ENCODE results near the gene THAP3. TPM values are rescaled to one million over a fixed set of nuclear protein-coding genes. Genes with fewer than 3 reads are reported as not detected.

Gene THAP3
- total RNA-seq, 4 donors from 2014 or later, result 7.5 to 21.0 (median 13.2) TPM

DNA sequence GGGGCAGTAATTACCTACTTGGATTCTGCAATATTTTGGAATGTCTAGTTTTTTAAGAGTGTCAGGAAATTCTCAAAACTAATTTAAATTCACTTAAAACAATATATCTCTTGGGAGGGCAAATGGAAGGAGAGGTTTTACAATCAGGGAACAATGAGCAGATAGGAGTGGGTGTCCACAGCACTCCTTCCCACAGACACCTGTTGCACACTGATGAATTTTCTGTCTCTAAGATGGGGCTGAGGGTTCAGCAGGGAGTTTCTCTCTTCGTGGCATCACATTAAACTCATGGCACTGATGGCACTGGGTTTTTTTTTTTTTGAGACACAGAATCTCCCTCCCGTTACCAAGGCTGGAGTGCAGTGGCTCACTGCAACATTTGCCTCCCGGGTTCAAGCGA lies 5.6 kb upstream of the THAP3 start:
- Histone ChIP-seq H3K4me1 (peaks cover 0 to 9% (median 7%) of the 10 kb centered on the region in 4 donors), H3K9me3 (no peaks in the 10 kb centered on the region), H3K4me3 (no peak overlapping the region), H3K36me3 (peaks cover 0 to 23% (median 4%) of the 10 kb centered on the region in 4 donors), H3K27ac (no peak overlapping the region), H3K27me3 (no peaks in the 10 kb centered on the region)
- in situ Hi-C loops (cut with MboI; ENCODE audit: low pct_ligation_motif_present in 1 of 4, low pct_unique_long_range_greater_than_20kb in 1 of 4, low sequenced_read_pairs in 3 of 4), result no loop called here
- no peak for DNase-seq
- TF ChIP-seq POLR2AphosphoS5 (IDR thresholded peaks at IDR 0.05), result no peak
- TF ChIP-seq EP300 (IDR thresholded peaks at IDR 0.05; ENCODE audit: low read depth), result no peak
- no peak for TF ChIP-seq POLR2A (IDR thresholded peaks at IDR 0.05)
- TF ChIP-seq, protein P1, sequence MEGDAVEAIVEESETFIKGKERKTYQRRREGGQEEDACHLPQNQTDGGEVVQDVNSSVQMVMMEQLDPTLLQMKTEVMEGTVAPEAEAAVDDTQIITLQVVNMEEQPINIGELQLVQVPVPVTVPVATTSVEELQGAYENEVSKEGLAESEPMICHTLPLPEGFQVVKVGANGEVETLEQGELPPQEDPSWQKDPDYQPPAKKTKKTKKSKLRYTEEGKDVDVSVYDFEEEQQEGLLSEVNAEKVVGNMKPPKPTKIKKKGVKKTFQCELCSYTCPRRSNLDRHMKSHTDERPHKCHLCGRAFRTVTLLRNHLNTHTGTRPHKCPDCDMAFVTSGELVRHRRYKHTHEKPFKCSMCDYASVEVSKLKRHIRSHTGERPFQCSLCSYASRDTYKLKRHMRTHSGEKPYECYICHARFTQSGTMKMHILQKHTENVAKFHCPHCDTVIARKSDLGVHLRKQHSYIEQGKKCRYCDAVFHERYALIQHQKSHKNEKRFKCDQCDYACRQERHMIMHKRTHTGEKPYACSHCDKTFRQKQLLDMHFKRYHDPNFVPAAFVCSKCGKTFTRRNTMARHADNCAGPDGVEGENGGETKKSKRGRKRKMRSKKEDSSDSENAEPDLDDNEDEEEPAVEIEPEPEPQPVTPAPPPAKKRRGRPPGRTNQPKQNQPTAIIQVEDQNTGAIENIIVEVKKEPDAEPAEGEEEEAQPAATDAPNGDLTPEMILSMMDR (IDR thresholded peaks at IDR 0.05), result no peak
- intact Hi-C loops (cut with DNase I; ENCODE audit: low total_unique reads), result no loop called here
- WGBS, 2 donors (ENCODE audit: low coverage in 1 of 2), result 90 to 100% methylated on average over 4 of the region's 4 CpGs

DNA sequence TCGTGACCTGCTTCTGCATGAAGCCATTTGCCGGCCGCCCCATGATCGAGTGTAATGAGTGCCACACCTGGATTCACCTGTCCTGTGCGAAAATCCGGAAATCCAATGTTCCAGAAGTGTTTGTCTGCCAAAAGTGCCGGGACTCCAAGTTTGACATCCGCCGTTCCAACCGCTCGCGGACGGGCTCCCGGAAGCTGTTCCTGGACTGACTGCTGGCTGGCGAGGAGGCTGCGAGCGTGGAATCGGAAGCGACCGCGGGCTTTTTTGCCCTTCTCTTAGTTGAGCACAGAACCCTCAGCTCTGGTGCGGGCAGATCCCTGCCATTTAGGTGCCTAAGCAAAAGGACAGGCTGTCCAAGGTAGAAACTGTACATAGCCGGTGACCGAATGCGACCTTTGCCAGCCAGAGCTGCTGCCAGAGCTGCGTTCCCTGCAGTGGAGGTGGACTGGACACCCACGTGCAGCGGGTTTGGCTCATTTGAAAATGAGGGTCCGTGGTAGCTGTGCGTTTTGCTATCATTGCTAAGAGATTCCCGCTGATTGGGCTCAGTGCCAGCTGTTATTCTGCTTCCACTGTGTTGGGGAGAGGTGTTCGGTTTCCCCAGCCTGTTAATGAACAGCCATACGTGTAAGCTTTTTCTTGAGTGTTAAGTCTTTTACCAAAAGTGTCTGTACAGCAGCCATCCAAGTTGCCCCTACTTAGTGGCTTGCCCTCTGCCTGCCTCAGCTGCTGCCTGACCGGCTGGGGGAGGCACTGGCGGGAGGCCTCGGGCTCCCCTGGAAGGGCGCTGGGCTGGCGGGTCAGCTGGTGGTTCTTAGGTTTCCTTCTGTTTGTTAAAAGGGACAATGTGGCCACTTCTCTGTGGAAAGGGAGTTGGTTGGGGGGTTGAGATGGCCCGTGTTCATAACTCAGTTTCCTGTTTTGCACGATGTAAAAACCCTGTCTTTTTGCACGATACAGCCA lies 3.0 kb upstream of the THAP3 start:
- intact Hi-C loops (cut with DNase I; ENCODE audit: low total_unique reads), result no loop called here

DNA sequence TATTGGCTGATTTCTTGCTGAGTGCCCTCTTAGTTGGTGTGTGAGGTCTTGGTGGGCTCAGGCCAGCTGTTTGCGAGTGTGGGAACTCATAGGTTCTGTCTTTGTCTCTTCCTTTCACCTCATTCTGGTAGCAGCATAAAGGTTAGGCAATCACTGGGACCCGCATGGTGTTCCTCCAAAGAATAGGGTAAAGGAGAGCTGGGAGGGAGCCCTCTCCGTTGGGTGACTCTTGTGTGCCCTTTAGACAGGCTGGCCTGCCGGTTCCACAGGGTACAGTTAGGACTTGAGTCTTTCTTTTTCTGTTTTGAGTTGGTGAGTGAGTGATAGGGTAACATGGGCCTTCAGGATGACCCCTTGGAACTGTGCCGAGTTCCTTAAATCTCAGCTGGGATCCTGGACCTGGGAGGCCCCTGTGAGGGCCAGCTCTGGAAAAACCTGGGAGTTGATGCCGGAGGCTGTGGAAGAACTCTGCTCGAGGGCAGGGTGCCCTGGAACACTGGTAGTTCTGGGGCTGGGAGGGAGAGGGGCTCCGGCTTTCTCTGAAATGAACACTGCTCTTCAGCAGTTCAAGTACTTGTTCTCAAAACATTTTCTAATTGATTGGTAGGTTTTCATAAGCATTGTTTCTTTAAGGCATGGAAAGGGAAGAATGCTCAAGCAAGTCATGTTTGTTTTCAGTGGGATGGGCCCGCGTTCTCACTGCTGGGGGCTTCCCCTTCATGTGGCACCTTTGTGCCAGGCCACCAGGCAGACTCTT lies 2.1 kb upstream of the THAP3 start:
- in situ Hi-C loops (cut with MboI; ENCODE audit: low pct_ligation_motif_present in 1 of 4, low pct_unique_long_range_greater_than_20kb in 1 of 4, low sequenced_read_pairs in 3 of 4), result loop anchor here in 1 of 4 donors (10.0 kb wide), 1 partner anchor 48 kb away; the partner anchor contains the start of gene ZBTB48
- Histone ChIP-seq H3K4me1 (peaks cover 10 to 22% (median 17%) of the 10 kb centered on the region in 4 donors), H3K4me3 (no peak overlapping the region), H3K27ac (no peak overlapping the region), H3K9me3 (no peaks in the 10 kb centered on the region), H3K36me3 (peaks cover 0 to 23% (median 4%) of the 10 kb centered on the region in 4 donors), H3K27me3 (no peaks in the 10 kb centered on the region)
- no peak for TF ChIP-seq POLR2AphosphoS5 (IDR thresholded peaks at IDR 0.05)
- TF ChIP-seq, protein P1 (IDR thresholded peaks at IDR 0.05), result no peak
- no peak for TF ChIP-seq POLR2A (IDR thresholded peaks at IDR 0.05)
- TF ChIP-seq EP300 (IDR thresholded peaks at IDR 0.05; ENCODE audit: low read depth), result no peak
- 85% methylated on average over 10 of the region's 10 CpGs; no CpG with 5 or more reads in 1 of the 2 donors for WGBS, 2 donors (ENCODE audit: low coverage in 1 of 2)
- intact Hi-C loops (cut with DNase I; ENCODE audit: low total_unique reads), result no loop called here
- DNase-seq, result no peak

More for the DNA sequence above, 3.0 kb upstream of the THAP3 start:
- H3K27me3 ChIP-seq, result no peaks in the 10 kb centered on the region
- DNase-seq, result no peak
- no peaks in the 10 kb centered on the region for H3K9me3 ChIP-seq
- H3K4me1 ChIP-seq, result peaks cover 9 to 19% (median 15%) of the 10 kb centered on the region in 4 donors
- H3K4me3 ChIP-seq, result no peak overlapping the region
- in situ Hi-C loops (cut with MboI; ENCODE audit: low pct_ligation_motif_present in 1 of 4, low pct_unique_long_range_greater_than_20kb in 1 of 4, low sequenced_read_pairs in 3 of 4), result loop anchor here in 1 of 4 donors (10.0 kb wide), 1 partner anchor 47 kb away; the partner anchor contains the start of gene ZBTB48
- H3K27ac ChIP-seq, result no peak overlapping the region
- TF ChIP-seq, protein P1 (IDR thresholded peaks at IDR 0.05), result no peak
- no peak for TF ChIP-seq POLR2AphosphoS5 (IDR thresholded peaks at IDR 0.05)
- no peak for TF ChIP-seq POLR2A (IDR thresholded peaks at IDR 0.05)
- no peak for TF ChIP-seq EP300 (IDR thresholded peaks at IDR 0.05; ENCODE audit: low read depth)
- 94% methylated on average over 41 of the region's 41 CpGs; no CpG with 5 or more reads in 1 of the 2 donors for WGBS, 2 donors (ENCODE audit: low coverage in 1 of 2)
- peaks cover 0 to 23% (median 4%) of the 10 kb centered on the region in 4 donors for H3K36me3 ChIP-seq
